Right lobe of liver (tissue), 6 donors: ENCODE data around the gene GNPAT. TPM values are rescaled to one million over a fixed set of nuclear protein-coding genes. Genes with fewer than 3 reads are reported as not detected.

ENCODE experiments used
- ATAC-seq, 4 donors: fragments of 200-7000 bp; cut with Tn5 transposase; one replicate each; pipeline ENCODE4 v1.9.1; 2020; ENCODE audit warnings: mild to moderate bottlenecking in 4 of 4, moderate library complexity in 4 of 4
- DNase-seq, 3 donors: peaks; one replicate each; pipeline ENCODE4 v3.0.0-alpha.2; 2020
- H3K27ac ChIP-seq, 3 donors: fragments of 200-600 bp; one replicate each; pipeline ENCODE4 v1.8.0; 2022
- H3K27me3 ChIP-seq, 2 donors: fragments of 200-600 bp; one replicate each; pipeline ENCODE4 v1.8.0; 2022
- H3K36me3 ChIP-seq, 4 donors: fragments of 200-600 bp; sonication (generic) in 1 of 4; one replicate each; pipeline versions ENCODE4 v1.5.1 to v1.8.0; 2017 to 2022; ENCODE audit warnings: control low read depth in 1 of 4
- H3K4me1 ChIP-seq, 4 donors: fragments of 200-600 bp; sonication (generic) in 1 of 4; one replicate each; pipeline versions ENCODE4 v1.5.1 to v1.8.0; 2017 to 2022; ENCODE audit warnings: control low read depth in 1 of 4
- H3K4me3 ChIP-seq, 3 donors: fragments of 200-600 bp; one replicate each; pipeline ENCODE4 v1.8.0; 2022
- H3K9me3 ChIP-seq, 4 donors: fragments of 200-600 bp; sonication (generic) in 1 of 4; one replicate each; pipeline versions ENCODE4 v1.5.1 to v1.8.0; 2017 to 2022; ENCODE audit warnings: control low read depth in 1 of 4
- POLR2A ChIP-seq: fragments of 450-650 bp; IDR thresholded peaks from one replicate; pipeline ENCODE4 v1.6.1; 2017; ENCODE audit warnings: antibody characterized with exemption, mild to moderate bottlenecking
- WGBS: methylation state at CpG from one replicate; pipeline ENCODE4 v1.1.6; 2018; ENCODE audit warnings: low coverage, low lambda C conversion rate; ENCODE audit not compliant: insufficient coverage; ENCODE audit errors: missing lambda C conversion rate; 5-methylcytosine and 5-hydroxymethylcytosine counted together
- intact Hi-C, 2 donors: fragments of 100-400 bp; cut with DNase I; formaldehyde crosslinking; loops; one replicate each; pipeline versions ENCODE4 v1.11.2 to v1.14.1; 2022
- total RNA-seq, 6 experiments: library from RNA; depleted of rRNA in 2 of 6; stranded (reverse); fragments of >200 nt in 2 of 6; fragmentation: NEBNext Ultra II Directional in 3 of 6; extraction: Animal tissue kit (Norgen Biotek cat#: 25700) in 3 of 6; gene quantifications; one replicate each; pipeline versions ENCODE4 v1.1.0 to v1.2.4, GENCODE V29; 2016 to 2023
- TF ChIP-seq, protein P1 (sequence below), 4 donors: fragments of 200-600 bp in 3 of 4; fragments of 450-650 bp in 1 of 4; IDR thresholded peaks; one replicate each; pipeline versions ENCODE4 v1.5.1 to v1.8.0; 2016 to 2022; ENCODE audit warnings: antibody characterized with exemption in 4 of 4, mild to moderate bottlenecking in 2 of 4
- donor health status: DM: no; HTN: yes; CAD: no.
- donor health status: DM: no; HTN: no; CAD: no.
- donor health status: DM: no; HTN: no; CAD: no.
- donor health status: DM: no; HTN: yes; CAD: no.
- donor health status: DM: no; HTN: yes; CAD: no.

GNPAT gene
- total RNA-seq, 6 experiments from 2014 or later = 18.5 to 24.3 (median 20.1) TPM

DNA sequence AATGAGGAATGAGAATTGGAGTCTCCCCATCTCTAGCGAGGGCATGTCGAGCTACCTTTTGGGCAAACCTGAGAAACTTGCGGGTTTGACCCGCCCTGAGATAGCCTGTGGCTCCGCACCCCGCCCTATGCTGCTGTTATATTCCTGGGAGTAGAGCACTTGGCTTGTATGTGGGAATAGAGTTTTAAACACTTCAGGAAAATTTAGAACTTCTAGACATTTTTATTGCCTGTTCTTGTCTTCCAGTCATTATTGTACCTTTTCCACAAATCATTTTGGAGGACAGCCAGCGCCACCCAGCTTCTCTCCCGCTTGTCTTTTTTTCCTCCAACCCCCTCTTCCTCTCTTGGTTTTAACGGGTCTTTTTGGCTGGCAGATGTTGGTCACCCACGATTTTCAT is 738 bp downstream of the GNPAT start:
- WGBS = 0% methylated on average over 10 of the region's 10 CpGs
- H3K36me3 ChIP-seq = peaks cover 0 to 13% (median 0%) of the 10 kb centered on the region in 4 donors
- H3K27ac ChIP-seq = peak overlapping the region; percentile 63 to 69 (median 65)
- no peaks in the 10 kb centered on the region for H3K9me3 ChIP-seq
- peaks cover 0 to 54% (median 22%) of the 10 kb centered on the region in 4 donors for H3K4me1 ChIP-seq
- H3K27me3 ChIP-seq = no peaks in the 10 kb centered on the region
- peak overlapping the region; percentile 76 to 95 (median 93) for H3K4me3 ChIP-seq
- DNase-seq (peak in 1 of 3 donors; percentile 29), ATAC-seq (peak; percentile 29 to 51 (median 45))
- TF ChIP-seq POLR2A = no peak
- TF ChIP-seq, protein P1, sequence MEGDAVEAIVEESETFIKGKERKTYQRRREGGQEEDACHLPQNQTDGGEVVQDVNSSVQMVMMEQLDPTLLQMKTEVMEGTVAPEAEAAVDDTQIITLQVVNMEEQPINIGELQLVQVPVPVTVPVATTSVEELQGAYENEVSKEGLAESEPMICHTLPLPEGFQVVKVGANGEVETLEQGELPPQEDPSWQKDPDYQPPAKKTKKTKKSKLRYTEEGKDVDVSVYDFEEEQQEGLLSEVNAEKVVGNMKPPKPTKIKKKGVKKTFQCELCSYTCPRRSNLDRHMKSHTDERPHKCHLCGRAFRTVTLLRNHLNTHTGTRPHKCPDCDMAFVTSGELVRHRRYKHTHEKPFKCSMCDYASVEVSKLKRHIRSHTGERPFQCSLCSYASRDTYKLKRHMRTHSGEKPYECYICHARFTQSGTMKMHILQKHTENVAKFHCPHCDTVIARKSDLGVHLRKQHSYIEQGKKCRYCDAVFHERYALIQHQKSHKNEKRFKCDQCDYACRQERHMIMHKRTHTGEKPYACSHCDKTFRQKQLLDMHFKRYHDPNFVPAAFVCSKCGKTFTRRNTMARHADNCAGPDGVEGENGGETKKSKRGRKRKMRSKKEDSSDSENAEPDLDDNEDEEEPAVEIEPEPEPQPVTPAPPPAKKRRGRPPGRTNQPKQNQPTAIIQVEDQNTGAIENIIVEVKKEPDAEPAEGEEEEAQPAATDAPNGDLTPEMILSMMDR (IDR thresholded peaks at IDR 0.05) = no peak
- intact Hi-C loops = no loop called here

DNA sequence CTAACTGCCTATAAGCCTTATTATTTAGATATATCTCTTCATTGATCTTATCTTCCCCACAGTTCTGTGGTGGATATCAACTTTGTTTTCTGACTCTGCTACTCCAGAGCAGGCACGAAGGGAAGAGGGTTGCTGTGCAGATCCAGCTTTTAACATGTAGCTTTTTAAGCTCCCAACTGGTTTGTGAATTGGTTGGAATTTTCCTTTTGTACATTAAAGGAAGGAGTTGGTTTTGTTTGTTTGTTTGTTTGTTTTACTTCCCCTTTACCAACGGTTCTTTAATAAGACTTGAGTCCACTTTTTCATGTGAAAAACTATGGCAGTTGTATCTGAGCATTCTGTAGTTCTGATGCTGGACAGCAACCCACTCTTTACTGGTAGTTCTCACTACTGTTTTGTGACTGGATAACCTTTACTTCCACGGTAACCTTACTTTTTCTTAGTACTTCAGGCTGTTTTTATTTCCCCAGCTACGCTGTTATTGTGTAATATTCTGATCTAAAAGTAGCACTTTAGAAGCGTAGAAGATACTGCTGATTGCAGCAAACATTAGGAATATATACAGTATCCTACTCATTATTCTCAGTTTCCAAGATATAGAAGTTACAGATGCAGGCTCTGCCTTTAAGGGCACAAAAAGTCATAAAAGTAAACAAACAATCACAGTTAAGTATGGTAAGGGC is 1.6 kb downstream of the GNPAT start:
- intact Hi-C loops = no loop called here
- H3K9me3 ChIP-seq = no peaks in the 10 kb centered on the region

DNA sequence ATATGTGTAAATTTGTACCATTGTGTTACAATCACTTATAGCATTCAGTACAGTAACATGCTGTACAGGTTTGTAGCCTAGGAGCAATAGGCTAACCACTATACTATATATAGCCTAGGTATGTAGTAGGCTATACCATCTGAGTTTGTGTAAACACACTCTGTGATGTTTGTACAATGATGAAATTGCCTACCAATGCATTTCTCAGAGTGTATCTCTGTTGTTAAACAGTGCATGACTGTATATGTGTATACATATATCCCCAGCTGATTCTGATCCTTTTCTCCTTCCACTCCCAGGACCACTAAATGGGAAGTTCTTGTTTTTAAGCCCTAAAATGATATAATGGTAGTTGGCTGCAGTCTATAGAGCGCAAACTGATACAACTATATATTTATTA is 7.8 kb downstream of the GNPAT start:
- no peaks in the 10 kb centered on the region for H3K4me1 ChIP-seq
- 90% methylated on average over 1 of the region's 1 CpG for WGBS
- no peaks in the 10 kb centered on the region for H3K9me3 ChIP-seq
- H3K4me3 ChIP-seq = no peak overlapping the region
- intact Hi-C loops = no loop called here
- no peak overlapping the region for H3K27ac ChIP-seq
- ATAC-seq (no peak), DNase-seq (no peak)
- peaks cover 0 to 10% (median 3%) of the 10 kb centered on the region in 4 donors for H3K36me3 ChIP-seq
- no peak for TF ChIP-seq POLR2A
- TF ChIP-seq, protein P1 (IDR thresholded peaks at IDR 0.05) = no peak
- H3K27me3 ChIP-seq = no peaks in the 10 kb centered on the region

More for the DNA sequence above, 1.6 kb downstream of the GNPAT start:
- ATAC-seq (no peak), DNase-seq (no peak)
- Histone ChIP-seq H3K27me3 (no peaks in the 10 kb centered on the region), H3K4me1 (peaks cover 0 to 45% (median 19%) of the 10 kb centered on the region in 4 donors), H3K4me3 (peak overlapping the region in 2 of 3 donors; percentile 93 to 95), H3K27ac (no peak overlapping the region), H3K36me3 (peaks cover 0 to 9% (median 0%) of the 10 kb centered on the region in 4 donors)
- TF ChIP-seq POLR2A = no peak
- TF ChIP-seq, protein P1 (IDR thresholded peaks at IDR 0.05) = no peak
- WGBS = 14% methylated on average over 5 of the region's 5 CpGs

DNA sequence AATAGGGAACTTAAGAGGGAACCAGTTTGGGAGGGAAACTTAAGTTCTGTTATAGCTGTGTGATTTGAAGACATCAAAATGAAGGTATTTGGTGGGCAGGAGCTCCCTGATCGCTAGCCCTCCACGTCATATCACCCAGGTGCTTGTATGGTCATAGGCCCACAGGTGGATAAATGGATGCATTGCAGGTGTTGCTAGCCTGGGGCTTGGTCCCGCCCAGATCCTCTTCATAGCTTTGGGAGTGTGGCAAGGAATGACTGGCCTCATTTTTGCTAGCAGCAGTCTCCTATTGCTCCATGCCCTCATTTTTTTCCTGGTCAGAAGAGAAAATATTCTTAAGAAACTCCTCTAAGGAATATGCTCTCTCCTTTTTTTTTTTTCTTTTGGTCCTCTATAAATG is 11.3 kb downstream of the GNPAT start:
- no CpG with 5 or more reads among the region's 3 CpGs for WGBS
- TF ChIP-seq, protein P1 (IDR thresholded peaks at IDR 0.05) = no peak
- TF ChIP-seq POLR2A = no peak
- H3K36me3 ChIP-seq = peaks cover 0 to 12% (median 6%) of the 10 kb centered on the region in 4 donors

More for the DNA sequence above, 11.3 kb downstream of the GNPAT start:
- intact Hi-C loops = no loop called here
- DNase-seq (no peak), ATAC-seq (no peak)
- no peaks in the 10 kb centered on the region for H3K9me3 ChIP-seq
- H3K4me3 ChIP-seq = no peak overlapping the region
- H3K27me3 ChIP-seq = no peaks in the 10 kb centered on the region
- H3K4me1 ChIP-seq = no peaks in the 10 kb centered on the region
- no peak overlapping the region for H3K27ac ChIP-seq
